ENCODE results near the gene BABAM2. TPM values are rescaled to one million over a fixed set of nuclear protein-coding genes. Genes with fewer than 3 reads are reported as not detected.
"Not testable (repeated sequence)": the region's sequence is repeated elsewhere in the genome, so short reads cannot be mapped to it uniquely, and the experiment has no call there.

Gene BABAM2
- polyA plus RNA-seq, 3 donors, result 55.5 to 58.9 (median 57.2) TPM

DNA sequence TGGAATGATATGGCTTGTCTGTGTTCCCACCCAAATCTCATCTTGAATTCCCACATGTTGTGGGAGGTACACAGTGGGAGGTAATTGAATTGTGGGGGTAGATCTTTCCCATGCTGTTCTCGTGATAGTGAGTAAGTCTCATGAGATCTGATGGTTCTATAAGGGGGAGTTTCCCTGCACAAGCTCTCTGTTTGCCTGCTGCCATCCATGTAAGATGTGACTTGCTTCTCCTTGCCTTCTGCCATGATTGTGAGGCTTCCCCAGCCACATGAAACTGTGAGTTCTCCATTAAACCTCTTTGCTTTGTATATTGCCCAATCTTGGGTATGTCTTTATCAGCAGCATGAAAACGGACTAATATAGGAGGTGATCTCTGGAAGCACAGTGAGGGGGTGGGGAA lies 78.4 kb downstream of the BABAM2 start:
- DNase-seq (ENCODE audit: low read depth in 3 of 3, low spot score in 2 of 3), result not testable (repeated sequence)

DNA sequence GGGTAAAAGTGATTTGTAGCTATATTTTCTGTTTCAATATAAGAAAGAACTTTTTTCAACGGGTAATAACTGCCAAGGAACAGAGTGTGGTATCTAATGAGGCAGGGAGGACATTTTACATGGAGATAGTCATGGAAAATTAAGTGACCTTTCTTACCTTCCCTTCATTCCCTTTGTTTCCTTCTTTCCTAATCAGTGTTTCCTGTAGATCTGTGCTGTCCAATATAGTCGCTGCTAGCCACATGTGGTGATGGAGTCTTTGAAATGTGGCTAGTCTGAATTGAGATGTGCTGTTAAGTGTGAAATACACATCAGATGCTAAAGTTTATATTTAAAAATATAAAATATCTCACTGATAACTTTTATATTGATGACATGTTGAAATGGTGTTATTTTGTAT lies 81.8 kb downstream of the BABAM2 start:
- DNase-seq (ENCODE audit: low read depth in 3 of 3, low spot score in 2 of 3), result no peak

DNA sequence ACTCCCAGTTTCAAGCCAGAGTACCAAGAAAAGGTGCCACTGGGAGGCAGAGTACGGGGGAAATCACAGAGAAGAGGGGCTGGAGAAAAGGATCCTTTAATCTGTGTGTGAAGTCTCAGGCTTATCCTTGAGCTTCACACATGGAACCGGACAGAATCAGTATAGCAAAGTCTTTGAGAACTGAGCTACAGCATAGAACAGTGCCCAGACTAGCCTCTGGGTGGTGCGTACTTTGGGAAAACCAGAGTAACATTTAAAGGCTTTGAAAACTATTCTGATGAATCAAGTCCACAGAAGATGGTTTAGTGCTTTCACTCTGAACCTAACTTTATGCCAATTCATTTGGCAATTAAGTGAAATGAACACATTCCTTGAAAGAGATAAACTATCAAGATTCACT lies 83.1 kb downstream of the BABAM2 start:
- DNase-seq (ENCODE audit: low read depth in 3 of 3, low spot score in 2 of 3), result no peak

DNA sequence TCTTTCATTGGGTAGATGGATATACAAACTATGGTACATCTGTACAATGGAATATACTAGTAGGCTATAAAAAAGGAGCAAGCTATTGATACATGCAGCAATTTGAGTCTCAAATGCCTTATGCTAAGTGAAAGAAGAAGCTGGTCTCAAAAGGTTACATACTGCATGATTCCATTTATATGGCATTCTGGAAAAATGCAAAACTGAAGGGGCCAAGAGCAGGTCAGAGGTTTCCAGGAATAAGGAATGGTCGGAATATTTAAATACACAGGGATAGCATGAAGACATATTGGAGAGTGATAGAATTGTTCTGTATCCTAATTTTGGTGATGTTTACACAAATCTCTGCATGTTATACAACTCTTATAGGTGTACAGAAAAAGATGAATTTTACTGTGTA lies 85.8 kb downstream of the BABAM2 start:
- DNase-seq (ENCODE audit: low read depth in 3 of 3, low spot score in 2 of 3), result no peak

GRCh38 chr2:27977731-27978312 lies 87.3 kb downstream of the BABAM2 start:
- DNase-seq (ENCODE audit: low read depth in 3 of 3, low spot score in 2 of 3), result no peak

DNA sequence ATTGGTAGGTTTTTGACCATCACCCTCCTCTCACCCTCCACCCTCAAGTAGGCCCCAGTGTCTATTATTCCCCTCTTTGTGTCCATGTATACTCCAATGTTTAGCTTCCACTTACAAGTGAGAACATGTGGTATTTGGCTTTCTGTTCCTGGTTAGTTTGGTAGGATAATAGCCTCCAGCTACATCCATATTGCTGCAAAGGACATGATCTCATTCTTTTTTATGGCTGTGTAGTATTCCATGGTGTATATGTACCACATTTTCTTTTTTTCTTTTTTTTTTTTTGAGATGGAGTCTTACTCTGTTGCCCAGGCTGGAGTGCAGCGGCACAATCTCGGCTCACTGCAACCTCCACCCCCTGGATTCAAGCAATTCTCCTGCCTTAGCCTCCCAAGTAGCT lies 88.2 kb downstream of the BABAM2 start:
- DNase-seq (ENCODE audit: low read depth in 3 of 3, low spot score in 2 of 3), result not testable (repeated sequence)

GRCh38 chr2:27980242-27980641 lies 89.7 kb downstream of the BABAM2 start:
- no peak for DNase-seq (ENCODE audit: low read depth in 3 of 3, low spot score in 2 of 3)

DNA sequence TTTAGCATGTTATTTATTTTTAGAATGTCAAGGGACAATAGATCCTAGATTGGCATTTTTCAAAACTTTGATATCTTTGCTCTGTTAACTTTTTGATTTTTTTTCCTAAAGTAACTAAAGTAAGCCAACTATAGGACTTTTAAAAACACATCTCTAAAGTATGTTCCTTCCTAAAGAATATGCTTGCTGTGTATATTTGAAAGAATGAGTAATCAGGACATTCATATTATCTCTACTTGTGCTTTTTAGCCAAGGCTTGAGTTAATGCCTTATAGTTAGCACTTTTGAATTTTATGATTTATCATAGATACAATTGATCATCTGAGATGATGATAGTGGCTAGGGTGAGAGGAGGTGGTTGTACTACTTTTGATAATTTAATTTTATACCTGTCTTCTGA lies 93.6 kb downstream of the BABAM2 start:
- no peak for DNase-seq (ENCODE audit: low read depth in 3 of 3, low spot score in 2 of 3)

DNA sequence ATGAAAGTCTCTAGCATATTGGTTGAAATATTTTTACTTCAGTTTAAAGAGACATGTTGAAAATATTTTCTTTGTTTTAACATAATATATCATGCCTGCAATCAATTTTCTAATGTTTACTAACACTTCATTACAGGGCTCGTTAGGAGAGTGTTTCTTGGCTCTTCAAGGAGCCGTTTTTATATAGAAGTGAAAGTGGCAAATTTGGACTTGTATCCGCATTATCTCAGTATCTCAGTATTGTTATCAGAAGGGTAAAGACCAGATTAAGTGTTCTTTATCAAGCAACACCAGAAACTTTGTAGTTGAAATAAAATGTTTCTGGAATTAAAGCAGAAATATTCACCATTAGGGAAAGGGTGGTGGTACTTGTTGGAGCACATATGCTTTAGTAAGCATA lies 97.8 kb downstream of the BABAM2 start:
- no peak for DNase-seq (ENCODE audit: low read depth in 3 of 3, low spot score in 2 of 3)

- no peak for DNase-seq (ENCODE audit: low read depth in 3 of 3, low spot score in 2 of 3)
Measured at GRCh38 chr2:27988718-27989117, 98.2 kb downstream of the BABAM2 start.

- DNase-seq (ENCODE audit: low read depth in 3 of 3, low spot score in 2 of 3), result no peak
Measured at GRCh38 chr2:27989149-27989548, 98.6 kb downstream of the BABAM2 start.

DNA sequence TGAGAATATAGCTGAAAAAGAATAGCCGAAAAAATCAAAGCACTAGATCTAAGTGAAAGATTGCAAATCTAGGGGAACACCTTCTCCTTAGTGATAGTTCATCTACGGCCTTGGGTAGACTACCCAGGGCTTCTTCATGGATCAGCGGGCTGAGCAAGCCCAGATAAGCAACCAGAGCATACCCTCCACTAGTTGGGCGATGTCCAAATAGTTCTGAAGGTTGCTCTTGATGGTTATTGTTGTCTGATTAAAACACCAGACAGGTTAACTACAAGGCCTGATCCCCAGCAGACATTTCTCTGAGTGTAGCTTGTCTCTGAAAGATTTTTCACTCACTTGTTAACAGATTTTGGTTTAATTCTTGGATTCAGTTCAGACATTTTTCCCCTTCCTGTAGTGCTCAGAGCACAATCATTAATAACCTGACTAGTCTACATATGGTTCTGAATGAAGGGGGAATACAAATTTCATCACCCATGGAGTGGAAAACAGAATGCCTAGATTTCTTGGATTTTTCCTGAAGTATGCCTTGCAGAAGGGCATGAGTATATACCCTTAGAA lies 99.6 kb downstream of the BABAM2 start:
- no peak for DNase-seq (ENCODE audit: low read depth in 3 of 3, low spot score in 2 of 3)

- no peak for DNase-seq (ENCODE audit: low read depth in 3 of 3, low spot score in 2 of 3)
Measured at GRCh38 chr2:27991146-27991545, 100.6 kb downstream of the BABAM2 start.

DNA sequence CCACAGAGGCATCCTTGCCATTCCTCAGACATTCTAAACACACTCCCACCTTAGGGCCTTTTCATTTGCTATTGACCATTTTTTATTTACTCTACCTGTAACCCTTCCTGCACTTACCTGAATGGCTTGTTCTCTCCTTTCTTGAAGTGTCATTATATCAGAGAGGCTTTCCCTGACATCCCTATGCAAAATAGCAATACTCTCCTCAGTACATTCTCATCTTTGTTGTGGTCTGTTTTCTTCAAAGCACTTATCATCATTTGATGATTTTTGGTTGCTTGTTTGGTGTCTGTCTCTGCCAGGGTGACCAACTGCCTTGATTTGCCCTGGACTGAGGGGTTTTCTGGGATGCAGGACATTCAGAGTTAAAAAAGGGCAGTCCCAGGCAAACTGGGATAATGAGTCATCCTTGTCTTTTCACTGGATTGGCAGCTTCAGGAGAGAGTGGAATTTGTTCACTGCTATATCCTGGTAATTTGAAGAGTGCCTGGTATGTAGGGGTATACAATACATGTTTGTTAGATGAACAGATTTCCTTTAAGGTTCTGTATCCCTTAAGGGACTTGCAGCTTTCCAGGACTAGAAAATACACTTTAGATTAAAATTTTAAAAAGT lies 102.4 kb downstream of the BABAM2 start:
- DNase-seq (ENCODE audit: low read depth in 3 of 3, low spot score in 2 of 3), result no peak

- DNase-seq (ENCODE audit: low read depth in 3 of 3, low spot score in 2 of 3), result no peak
Measured at GRCh38 chr2:27993402-27993787, 102.9 kb downstream of the BABAM2 start.

- no peak for DNase-seq (ENCODE audit: low read depth in 3 of 3, low spot score in 2 of 3)
Measured at GRCh38 chr2:27993950-27994728, 103.6 kb downstream of the BABAM2 start.

- no peak for DNase-seq (ENCODE audit: low read depth in 3 of 3, low spot score in 2 of 3)
Measured at GRCh38 chr2:27996156-27996922, 105.8 kb downstream of the BABAM2 start.

DNA sequence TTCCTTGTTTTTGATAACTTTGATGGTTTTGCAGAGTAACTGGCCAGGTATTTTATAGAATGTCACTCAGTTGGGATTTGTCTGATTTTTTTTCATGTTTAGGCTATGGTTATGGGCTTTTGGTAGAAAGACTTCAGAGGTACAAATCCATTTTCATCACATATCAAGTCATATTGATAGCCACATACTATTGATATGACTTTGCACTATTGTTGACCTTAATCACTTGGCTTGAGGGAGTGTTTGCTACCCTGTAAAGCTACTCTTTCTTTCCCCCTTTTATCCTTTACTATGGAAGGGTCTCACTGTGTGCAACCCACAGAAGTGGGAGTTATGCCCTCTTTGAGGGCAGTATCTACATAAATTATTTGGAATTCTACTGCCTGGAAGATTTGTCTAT lies 109.8 kb downstream of the BABAM2 start:
- no peak for DNase-seq (ENCODE audit: low read depth in 3 of 3, low spot score in 2 of 3)

DNA sequence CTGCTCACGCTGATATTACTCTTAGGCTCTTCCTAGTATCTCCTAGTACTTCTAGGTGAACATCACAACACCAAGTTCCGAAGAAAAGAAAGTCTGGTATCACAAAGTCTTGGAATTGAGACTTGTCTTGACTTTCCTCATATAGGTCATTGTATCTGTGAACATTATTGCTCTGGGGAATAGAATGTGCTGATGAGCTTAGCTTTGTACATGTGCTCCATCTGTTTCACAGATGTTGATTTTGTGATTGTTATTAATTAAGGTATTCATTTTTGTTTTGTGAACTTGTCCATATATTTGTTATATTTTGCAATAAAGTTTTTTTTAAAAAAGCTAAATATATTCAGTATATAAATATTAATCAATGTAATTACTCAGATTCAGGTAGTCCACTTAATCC lies 111.7 kb downstream of the BABAM2 start:
- no peak for DNase-seq (ENCODE audit: low read depth in 3 of 3, low spot score in 2 of 3)

DNA sequence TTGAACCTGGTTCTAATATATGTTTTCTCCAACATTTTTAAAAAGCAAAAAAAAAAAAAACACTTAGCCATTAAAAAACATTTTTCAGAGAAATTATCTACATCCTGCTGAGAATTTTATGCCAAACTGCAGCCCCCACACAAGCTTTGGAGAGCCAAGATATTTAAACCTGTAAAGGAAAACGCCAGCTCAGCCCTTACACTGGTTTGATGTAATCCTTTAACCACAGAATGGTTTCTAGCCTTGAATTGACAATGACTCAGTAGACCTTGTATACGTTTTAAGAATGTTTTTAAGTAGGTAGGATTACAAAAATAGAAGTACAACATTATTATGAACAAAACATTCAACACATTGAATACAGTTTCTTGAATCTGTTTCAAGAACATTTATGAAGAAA lies 113.6 kb downstream of the BABAM2 start:
- no peak for DNase-seq (ENCODE audit: low read depth in 3 of 3, low spot score in 2 of 3)

- no peak for DNase-seq (ENCODE audit: low read depth in 3 of 3, low spot score in 2 of 3)
Measured at GRCh38 chr2:28009732-28010131, 119.2 kb downstream of the BABAM2 start.
